GM20431 (cell line): ENCODE data around the gene EPB41L5.
"Not testable (repeated sequence)": the region's sequence is repeated elsewhere in the genome, so short reads cannot be mapped to it uniquely, and the experiment has no call there.

Experiments used
- in situ Hi-C: fragments of 300-500 bp; cut with MseI, MboI; formaldehyde crosslinking; loops from one replicate; pipeline ENCODE4 v1.15.0; 2020; ENCODE audit warnings: low sequenced_read_pairs; ENCODE audit not compliant: unreplicated experiment

EPB41L5 gene

GRCh38 chr2:120012771-120013596 lies at the start of gene EPB41L5:
Gene EPB41L5, plus strand, starts transcription at chr2:120013077. Its CDS starts 6,008 bp downstream, at chr2:120019085.
- in situ Hi-C loops: no loop called here

DNA sequence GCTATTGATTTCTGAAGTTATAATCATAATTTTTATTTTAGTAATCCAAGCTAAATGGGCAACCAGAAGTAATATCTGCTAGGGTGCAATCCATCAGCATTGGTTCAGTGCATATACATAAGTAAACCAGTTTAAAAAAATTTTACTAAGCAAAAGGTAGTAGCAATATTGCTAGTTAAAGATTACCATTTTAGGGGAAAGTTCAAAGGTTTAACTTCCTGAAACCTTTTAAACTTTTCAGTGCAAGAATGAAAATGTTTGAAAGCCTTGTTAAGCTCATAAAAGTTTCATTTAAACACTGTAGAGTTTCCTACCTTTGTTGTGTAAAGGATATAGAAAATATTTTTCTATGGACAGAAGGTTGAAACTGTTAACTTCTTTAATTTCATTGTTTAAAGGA lies 31.0 kb upstream of the EPB41L5 start:
- in situ Hi-C loops: no loop called here

GRCh38 chr2:119982506-119982905 lies 30.4 kb upstream of the EPB41L5 start:
- in situ Hi-C loops: no loop called here

DNA sequence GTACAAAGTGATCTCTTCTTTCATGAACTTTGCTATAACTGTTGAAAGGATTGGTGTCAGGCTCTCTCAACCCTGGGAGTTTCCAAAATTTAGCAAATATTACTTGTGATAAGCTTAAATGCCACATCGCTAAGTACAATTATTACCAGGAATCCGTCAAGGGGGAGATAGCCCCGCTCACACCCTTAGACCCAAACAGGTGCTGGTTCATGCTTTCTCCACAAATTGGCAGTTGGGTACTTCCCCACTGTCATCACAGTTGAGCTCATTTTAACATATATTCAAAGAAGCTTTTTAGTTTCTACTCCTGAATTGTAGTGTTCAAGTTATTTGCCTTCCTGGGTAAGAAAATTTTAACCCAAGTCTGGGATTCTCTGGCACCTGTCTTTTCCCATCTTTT lies 29.8 kb upstream of the EPB41L5 start:
- in situ Hi-C loops: no loop called here

GRCh38 chr2:119996148-119996547 lies 16.7 kb upstream of the EPB41L5 start:
- in situ Hi-C loops: no loop called here

GRCh38 chr2:119996896-119997891 lies 15.7 kb upstream of the EPB41L5 start:
- in situ Hi-C loops: not testable (repeated sequence)

DNA sequence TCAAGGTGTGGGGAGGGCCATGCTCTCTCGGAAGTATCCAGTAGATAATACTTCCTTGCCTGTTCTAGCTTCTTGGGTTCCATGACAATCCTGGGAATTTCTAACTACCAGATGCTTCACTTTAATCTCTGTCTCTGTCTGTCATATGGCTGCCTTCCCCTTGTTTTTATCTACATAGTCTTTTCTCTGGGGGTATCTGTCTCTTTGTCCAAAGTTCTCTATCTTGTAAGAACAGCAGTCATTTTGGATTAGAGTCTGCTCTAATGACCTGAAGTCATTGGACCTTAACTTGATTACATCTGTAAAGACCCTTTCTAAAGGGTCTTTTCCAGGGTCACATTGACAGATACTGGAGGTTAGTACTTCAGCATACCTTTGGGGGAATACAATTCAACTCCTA lies 11.4 kb upstream of the EPB41L5 start:
- in situ Hi-C loops: no loop called here

- in situ Hi-C loops: no loop called here
These were observed 8.6 kb upstream of the EPB41L5 start for GRCh38 chr2:120004254-120004653.

DNA sequence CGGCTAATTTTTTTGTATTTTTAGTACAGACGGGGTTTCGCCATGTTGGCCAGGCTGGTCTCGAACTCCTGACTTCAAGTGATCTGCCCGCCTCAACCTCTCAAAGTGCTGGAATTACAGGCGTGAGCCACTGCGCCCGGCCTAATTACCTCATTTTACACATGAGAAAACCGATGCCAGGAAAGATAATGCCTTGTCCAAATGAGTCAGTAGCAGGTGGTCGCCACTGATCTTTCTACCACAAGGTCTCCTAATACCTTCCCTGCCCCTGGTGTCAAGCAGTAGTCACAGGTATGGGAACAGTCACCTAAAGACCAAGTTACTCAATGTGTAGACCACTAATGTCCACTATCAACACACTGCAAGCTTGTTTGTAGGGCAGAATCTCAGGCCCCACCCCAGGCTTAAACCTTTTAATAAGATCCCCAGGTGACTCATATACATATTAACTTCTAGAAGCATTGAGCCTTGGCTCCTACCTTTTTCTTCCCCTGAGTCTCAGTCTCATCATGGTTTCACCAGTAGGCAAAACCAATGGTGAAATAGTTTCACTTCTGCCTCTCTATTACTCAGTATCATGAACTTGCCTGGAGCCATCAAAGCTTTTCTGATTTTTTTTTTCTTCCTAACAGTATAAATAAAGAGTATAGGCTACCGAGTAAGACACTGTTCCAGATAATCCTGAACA lies 6.9 kb upstream of the EPB41L5 start:
- in situ Hi-C loops: no loop called here

DNA sequence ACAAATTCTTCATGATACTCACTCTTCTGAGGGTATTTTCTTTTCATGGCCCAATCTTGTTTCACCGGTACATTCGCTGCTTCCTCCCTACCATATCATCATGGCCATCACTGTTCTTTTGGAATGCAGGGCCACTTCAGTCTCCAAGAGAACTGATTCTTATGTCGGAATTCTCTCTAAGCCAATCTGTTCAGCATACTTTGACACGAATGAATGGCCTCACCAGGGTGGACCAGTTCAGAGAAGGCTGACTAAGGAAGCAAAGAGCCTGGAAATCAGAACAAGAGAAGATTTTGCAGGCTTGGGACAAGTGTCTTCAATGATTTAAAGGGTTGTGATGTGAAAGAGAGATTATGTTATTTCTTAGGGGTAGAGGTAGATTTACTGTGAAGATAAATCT lies 5.0 kb upstream of the EPB41L5 start:
- in situ Hi-C loops: no loop called here

DNA sequence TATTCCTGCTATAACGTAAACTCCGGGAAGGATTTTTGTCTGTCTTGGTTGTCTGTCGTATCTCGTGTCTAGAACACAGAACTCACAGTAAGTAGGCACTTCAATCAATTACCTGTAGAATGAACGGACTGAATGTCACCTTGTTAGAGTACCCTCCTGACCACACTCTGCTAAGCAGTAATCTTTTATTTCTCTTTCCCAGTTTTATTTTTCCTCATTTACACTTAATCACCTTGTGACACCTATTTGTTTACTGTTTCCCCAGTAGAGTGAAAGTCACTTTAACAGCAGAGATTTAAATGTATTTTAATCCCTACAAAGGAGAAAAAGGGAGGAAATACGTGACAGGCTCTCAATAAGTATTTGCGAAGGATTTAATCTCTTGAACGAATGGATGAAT lies 514 bp upstream of the EPB41L5 start:
- in situ Hi-C loops: no loop called here

GRCh38 chr2:120013597-120014223 lies 833 bp downstream of the EPB41L5 start:
- in situ Hi-C loops: no loop called here

DNA sequence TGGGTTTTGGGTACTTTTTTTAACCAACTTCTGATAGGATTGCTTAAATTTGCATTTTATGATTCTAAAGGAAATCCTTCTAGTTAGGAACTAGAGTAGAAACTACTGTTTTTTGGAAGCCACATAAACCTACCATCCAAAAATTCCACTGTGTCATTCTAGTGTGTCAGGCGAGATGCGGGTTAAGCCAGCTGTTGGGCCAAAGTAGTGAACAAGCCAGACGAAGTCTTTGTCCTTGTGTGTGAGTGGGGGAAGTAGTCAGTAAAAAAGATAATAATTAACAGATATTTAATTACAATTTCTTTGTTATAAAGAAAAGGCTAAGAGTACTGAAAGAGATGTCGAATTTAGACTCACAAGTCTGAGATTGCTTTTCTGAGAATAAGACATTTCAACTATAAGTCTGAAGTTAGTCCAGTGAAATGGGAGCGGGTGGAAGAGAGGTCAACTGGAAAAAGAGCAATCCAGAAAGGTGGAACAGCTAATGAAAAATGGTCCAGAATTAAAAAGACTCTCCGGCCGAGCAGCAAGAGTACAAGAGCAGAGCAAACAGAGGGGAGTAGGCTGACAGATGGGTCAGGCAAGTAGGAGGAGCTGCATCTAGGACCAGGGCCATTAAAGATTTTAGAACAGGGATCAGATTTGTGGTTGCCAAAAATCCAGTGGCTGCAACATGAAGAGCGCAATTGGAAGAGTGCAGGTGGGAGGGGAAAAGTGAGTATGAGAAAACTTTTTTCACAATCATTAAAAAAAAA lies 1.5 kb downstream of the EPB41L5 start:
- in situ Hi-C loops: no loop called here

DNA sequence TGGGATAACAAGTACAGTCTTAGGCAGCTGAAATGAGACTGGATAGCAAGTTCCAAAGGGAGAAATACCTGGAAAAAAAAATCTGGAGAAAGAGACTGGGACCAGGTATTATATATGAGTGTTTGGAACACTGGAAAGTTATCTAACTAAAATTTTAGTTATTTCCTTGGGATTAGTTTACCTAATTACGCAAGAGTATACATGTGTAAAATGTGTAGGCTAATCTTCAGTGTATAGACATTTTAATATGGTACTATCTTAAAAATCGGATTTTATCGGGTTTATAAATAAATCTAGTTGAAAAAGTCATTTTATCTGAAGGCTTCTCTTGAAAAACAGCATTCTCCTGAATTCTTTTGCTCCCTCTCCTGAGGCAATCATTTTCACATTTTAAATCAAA lies 3.9 kb downstream of the EPB41L5 start:
- in situ Hi-C loops: no loop called here

DNA sequence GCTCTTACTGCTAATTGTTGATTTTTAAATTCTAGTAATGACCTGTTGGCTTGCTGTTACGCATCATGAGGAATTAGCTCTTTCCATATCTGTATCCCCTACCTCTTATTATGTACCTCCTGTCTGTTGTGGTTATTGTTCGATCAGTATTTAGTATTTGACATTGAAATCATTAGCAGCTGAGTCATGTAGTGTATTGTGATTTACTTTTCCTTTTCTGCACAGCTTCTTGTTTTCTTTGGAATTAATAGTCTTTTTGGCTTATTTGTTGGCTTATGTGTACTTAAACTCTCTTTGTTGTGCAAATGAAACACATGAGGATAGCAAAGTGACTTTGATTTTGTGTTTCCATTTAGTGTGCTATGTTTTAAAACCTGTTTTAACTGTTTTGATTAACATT lies 4.3 kb downstream of the EPB41L5 start:
- in situ Hi-C loops: no loop called here

GRCh38 chr2:120018549-120018948 lies 5.7 kb downstream of the EPB41L5 start:
- in situ Hi-C loops: no loop called here

DNA sequence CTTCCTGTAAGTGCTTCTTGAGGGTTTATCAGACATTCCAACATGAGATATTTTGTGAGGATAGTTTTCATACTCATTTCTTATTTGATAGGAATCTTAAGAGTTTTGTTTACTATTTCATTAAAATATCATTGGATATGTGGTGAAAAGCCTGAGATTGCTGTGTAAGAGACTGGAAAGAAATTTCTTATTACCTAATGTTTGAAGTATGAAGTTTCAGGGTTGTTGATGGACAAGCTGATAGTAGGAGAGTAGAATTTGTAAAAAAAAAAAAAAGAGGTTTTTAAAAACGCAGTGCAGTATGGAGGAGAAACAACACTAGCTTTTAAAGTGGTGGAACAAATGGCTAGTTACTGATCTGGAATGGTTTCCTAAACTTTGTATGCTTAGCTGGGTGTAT lies 7.7 kb downstream of the EPB41L5 start:
- in situ Hi-C loops: no loop called here

DNA sequence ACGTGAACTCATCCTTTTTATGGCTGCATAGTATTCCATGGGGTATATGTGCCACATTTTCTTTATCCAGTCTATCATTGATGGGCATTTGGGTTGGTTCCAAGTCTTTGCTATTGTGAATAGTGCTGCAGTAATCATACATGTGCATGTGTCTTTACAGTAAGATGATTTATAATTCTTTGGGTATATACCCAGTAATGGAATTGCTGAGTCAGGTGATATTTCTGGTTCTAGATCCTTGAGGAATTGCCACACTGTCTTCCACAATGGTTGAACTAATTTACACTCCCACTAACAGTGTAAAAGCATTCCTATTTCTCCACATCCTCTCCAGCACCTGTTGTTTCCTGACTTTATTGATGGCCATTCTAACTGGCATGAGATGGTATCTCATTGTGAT lies 9.6 kb downstream of the EPB41L5 start:
- in situ Hi-C loops: not testable (repeated sequence)

DNA sequence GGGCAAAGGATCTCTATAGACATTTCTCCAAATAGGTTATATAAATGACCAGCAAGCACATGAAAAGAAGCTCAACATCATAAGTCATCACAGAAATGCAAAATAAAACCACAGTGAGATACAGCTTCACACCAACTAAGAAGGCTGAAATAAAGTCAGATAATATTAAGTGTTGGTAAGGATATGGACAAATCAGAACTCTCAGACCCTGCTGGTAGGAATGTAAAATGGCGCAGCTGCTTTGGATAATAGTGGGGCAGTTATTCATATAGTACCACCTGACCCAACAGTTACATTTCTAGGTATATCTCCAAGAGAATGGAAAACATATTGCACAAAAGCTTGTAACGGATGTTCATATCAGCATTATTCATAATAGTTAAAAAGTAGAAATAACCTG lies 14.0 kb downstream of the EPB41L5 start:
- in situ Hi-C loops: no loop called here
